Stomach (tissue), 19 donors: ENCODE data around the gene ZNF528. TPM values are rescaled to one million over a fixed set of nuclear protein-coding genes. Genes with fewer than 3 reads are reported as not detected.

Source experiments
- DNase-seq, 2 donors: peaks; one replicate each; pipeline versions ENCODE4 v3.0.0 to v3.0.0-alpha.2; 2013 to 2019
- H3K27ac ChIP-seq, 5 donors: fragments of 200-600 bp in 4 of 5; sonication (generic) in 4 of 5; one replicate each; pipeline ENCODE4 v1.5.1; 2013 to 2019; ENCODE audit warnings: mild to moderate bottlenecking in 1 of 5, moderate library complexity in 1 of 5
- H3K27me3 ChIP-seq, 3 donors: fragments of 200-600 bp; sonication (generic); one replicate each; pipeline ENCODE4 v1.5.1; 2017 to 2019; ENCODE audit warnings: mixed run types in 1 of 3
- H3K36me3 ChIP-seq, 4 donors: fragments of 200-600 bp; sonication (generic); 1 replicate in 3 of 4; 2 replicates in 1 of 4; pipeline ENCODE4 v1.5.1; 2016 to 2019
- H3K4me1 ChIP-seq, 4 donors: fragments of 200-600 bp; sonication (generic); one replicate each; pipeline ENCODE4 v1.5.1; 2016 to 2019
- H3K4me3 ChIP-seq, 4 donors: fragments of 200-600 bp; sonication (generic) in 3 of 4; one replicate each; pipeline ENCODE4 v1.5.1; 2016 to 2019; ENCODE audit warnings: mild to moderate bottlenecking in 1 of 4
- H3K9me3 ChIP-seq, 4 donors: fragments of 200-600 bp; sonication (generic); one replicate each; pipeline ENCODE4 v1.5.1; 2016 to 2019
- EP300 ChIP-seq: sonication (generic); formaldehyde crosslinking; IDR thresholded peaks from one replicate; pipeline ENCODE4 v1.6.1; 2017; ENCODE audit warnings: antibody characterized with exemption
- POLR2A ChIP-seq, 4 donors: fragments of 450-650 bp; IDR thresholded peaks; one replicate each; pipeline ENCODE4 v1.6.1; 2016; ENCODE audit warnings: antibody characterized with exemption in 4 of 4, control low read depth in 2 of 4, mild to moderate bottlenecking in 1 of 4, moderate library complexity in 1 of 4
- POLR2AphosphoS5 ChIP-seq, 3 donors: sonication (generic); formaldehyde crosslinking; IDR thresholded peaks; one replicate each; pipeline ENCODE4 v1.6.1; 2016; ENCODE audit warnings: antibody characterized with exemption in 3 of 3
- WGBS, 5 donors: extraction: QIAGEN DNeasy Blood & Tissue Kit in 3 of 5; methylation state at CpG; one replicate each; pipeline versions ENCODE4 v1.1.5 to v1.1.7; 2013 to 2018; 5-methylcytosine and 5-hydroxymethylcytosine counted together
- intact Hi-C: fragments of 100-400 bp; cut with DNase I; formaldehyde crosslinking; loops from one replicate; pipeline ENCODE4 v1.15.1; 2023; ENCODE audit warnings: low total_unique reads
- long read RNA-seq, 10 donors: transcript quantifications; one replicate each; lab custom pipeline, GENCODE V29; 2026
- polyA plus RNA-seq, 3 donors: library from polyadenylated mRNA; stranded (reverse); fragments of 200-250 nt; gene quantifications; one replicate each; pipeline ENCODE4 v1.2.3, GENCODE V29; 2013
- total RNA-seq, 5 donors: library from RNA; depleted of rRNA; stranded (reverse); fragments of >200 nt; gene quantifications; one replicate each; pipeline versions ENCODE4 v1.1.0 to v1.2.3, GENCODE V29; 2014 to 2016
- TF ChIP-seq, protein P1 (sequence below), 7 experiments: fragments of 450-650 bp in 4 of 7; fragments of 200-600 bp in 3 of 7; sonication (generic) in 3 of 7; IDR thresholded peaks; one replicate each; pipeline ENCODE4 v1.5.1; 2016 to 2019; ENCODE audit warnings: antibody characterized with exemption in 7 of 7, control low read depth in 2 of 7, mild to moderate bottlenecking in 1 of 7
- donor health status: healthy with polysubstance abuse.
- donor health status: Bipolar disorder and iron deficiency.
- donor health status: healthy.

The ZNF528 gene
- total RNA-seq (10 to 100 TPM; 11.7 to 40.8 (median 16.2) TPM), polyA plus RNA-seq (1 to 10 TPM; 3.7 to 9.0 (median 5.7) TPM)
- long read RNA-seq, donor 1, full-length matches to known transcripts: 5 of 5 reads
- long read RNA-seq, donor 1, partial matches to known transcripts: 0 of 5 reads
- long read RNA-seq, donor 1, other reads (novel, unspliced or antisense): 0 of 5 reads
- long read RNA-seq, donor 2, full-length matches to known transcripts: 12 of 12 reads
- long read RNA-seq, donor 2, partial matches to known transcripts: 0 of 12 reads
- long read RNA-seq, donor 2, other reads (novel, unspliced or antisense): 0 of 12 reads
- long read RNA-seq, donor 3, full-length matches to known transcripts: 6 of 6 reads
- long read RNA-seq, donor 3, partial matches to known transcripts: 0 of 6 reads
- long read RNA-seq, donor 3, other reads (novel, unspliced or antisense): 0 of 6 reads
- long read RNA-seq, donor 4: 0 reads
- long read RNA-seq, donor 5, full-length matches to known transcripts: 9 of 9 reads
- long read RNA-seq, donor 5, partial matches to known transcripts: 0 of 9 reads
- long read RNA-seq, donor 5, other reads (novel, unspliced or antisense): 0 of 9 reads
- long read RNA-seq, donor 6, full-length matches to known transcripts: 42 of 42 reads
- long read RNA-seq, donor 6, partial matches to known transcripts: 0 of 42 reads
- long read RNA-seq, donor 6, other reads (novel, unspliced or antisense): 0 of 42 reads
- long read RNA-seq, donor 7, full-length matches to known transcripts: 6 of 6 reads
- long read RNA-seq, donor 7, partial matches to known transcripts: 0 of 6 reads
- long read RNA-seq, donor 7, other reads (novel, unspliced or antisense): 0 of 6 reads
- long read RNA-seq, donor 8, full-length matches to known transcripts: 13 of 13 reads
- long read RNA-seq, donor 8, partial matches to known transcripts: 0 of 13 reads
- long read RNA-seq, donor 8, other reads (novel, unspliced or antisense): 0 of 13 reads
- long read RNA-seq, donor 9, full-length matches to known transcripts: 9 of 9 reads
- long read RNA-seq, donor 9, partial matches to known transcripts: 0 of 9 reads
- long read RNA-seq, donor 9, other reads (novel, unspliced or antisense): 0 of 9 reads
- long read RNA-seq, donor 10, full-length matches to known transcripts: 7 of 7 reads
- long read RNA-seq, donor 10, partial matches to known transcripts: 0 of 7 reads
- long read RNA-seq, donor 10, other reads (novel, unspliced or antisense): 0 of 7 reads

DNA sequence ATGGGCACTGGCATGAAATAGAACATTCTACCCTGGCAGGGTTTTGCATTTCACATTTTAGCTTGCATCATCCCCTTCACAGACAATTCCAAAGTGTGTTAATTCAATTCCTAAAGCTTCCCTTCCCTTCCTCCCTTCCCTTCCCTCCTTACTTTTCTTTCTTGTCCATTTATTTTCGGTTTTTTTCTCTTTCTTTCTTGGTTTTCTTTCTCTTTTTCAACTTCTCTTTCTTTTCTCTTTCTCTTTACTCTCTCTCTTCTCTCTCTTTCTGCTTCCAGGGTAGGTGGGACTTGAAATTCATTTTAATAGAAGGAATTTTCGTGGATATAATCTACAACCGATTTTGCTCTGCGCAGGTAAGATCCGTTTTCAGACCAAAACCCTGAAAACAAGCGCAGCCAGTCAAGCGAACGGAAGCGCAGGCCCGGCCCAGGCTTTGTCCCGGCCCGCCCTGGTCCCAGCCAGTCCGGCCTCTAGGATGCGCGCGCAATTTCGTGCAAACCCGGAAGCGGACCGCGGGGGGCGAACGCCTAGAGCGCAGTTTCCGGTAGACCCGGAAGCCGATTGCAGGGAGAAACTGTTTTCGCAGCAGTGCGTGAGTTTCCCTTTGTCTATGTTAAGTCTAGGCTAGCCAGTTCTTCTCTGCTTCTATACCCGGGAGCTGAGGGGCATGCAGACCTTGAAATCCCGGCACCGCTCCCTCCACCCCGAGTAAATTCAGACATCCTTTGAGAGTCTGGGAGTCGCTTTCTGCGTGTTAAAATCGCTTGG is at the start of gene ZNF528:
TSS of gene ZNF528 (plus strand) at position 540 of the 771 bp plus-strand sequence. CDS start 4,165 bp downstream, outside the sequence.
- H3K27me3 ChIP-seq: no peaks in the 10 kb centered on the region
- DNase-seq: peak; percentile 97 to 99
- TF ChIP-seq EP300 (no peak), POLR2AphosphoS5 (IDR thresholded peaks at IDR 0.05) (peak; percentile 75 to 94 (median 80))
- peaks cover 7 to 23% (median 19%) of the 10 kb centered on the region in 4 donors for H3K4me1 ChIP-seq
- intact Hi-C loops: no loop called here
- H3K36me3 ChIP-seq: peaks cover 14 to 69% (median 44%) of the 10 kb centered on the region in 4 donors
- WGBS, 5 donors: 0 to 1% (median 1%) methylated on average over 36 of the region's 36 CpGs
- peak within 1 kb of the TSS; percentile 72 to 85 (median 80) for H3K4me3 ChIP-seq
- peaks cover 8 to 63% (median 31%) of the 10 kb centered on the region in 4 donors for H3K9me3 ChIP-seq
- peak within 1 kb of the TSS; percentile 61 to 83 (median 76) for H3K27ac ChIP-seq

DNA sequence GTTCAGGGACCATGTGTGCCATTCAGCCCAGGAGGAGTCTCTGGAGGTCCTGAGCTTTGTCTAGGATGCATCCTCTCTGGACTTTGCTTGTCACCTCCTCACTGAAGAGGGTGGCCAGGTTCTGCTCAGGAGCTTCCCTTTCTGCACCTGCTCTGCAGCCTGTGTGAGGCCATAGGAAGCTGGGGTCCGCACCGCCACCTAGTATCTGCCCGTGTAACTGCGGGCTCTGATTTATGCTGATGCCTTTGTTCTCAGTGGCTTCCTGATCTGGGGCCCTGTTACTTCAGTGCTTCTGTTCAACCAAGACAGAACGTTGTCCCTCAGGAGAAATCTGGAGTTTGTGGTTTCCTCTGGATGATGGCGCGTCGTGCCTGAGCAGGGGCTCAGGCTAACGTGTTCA is 46.1 kb upstream of the ZNF528 start:
- Histone ChIP-seq H3K27me3 (no peaks in the 10 kb centered on the region), H3K4me1 (no peaks in the 10 kb centered on the region), H3K4me3 (no peak overlapping the region), H3K9me3 (peaks cover 0 to 89% (median 41%) of the 10 kb centered on the region in 4 donors), H3K36me3 (peaks cover 24 to 91% (median 84%) of the 10 kb centered on the region in 4 donors), H3K27ac (no peak overlapping the region)
- TF ChIP-seq, protein P1, sequence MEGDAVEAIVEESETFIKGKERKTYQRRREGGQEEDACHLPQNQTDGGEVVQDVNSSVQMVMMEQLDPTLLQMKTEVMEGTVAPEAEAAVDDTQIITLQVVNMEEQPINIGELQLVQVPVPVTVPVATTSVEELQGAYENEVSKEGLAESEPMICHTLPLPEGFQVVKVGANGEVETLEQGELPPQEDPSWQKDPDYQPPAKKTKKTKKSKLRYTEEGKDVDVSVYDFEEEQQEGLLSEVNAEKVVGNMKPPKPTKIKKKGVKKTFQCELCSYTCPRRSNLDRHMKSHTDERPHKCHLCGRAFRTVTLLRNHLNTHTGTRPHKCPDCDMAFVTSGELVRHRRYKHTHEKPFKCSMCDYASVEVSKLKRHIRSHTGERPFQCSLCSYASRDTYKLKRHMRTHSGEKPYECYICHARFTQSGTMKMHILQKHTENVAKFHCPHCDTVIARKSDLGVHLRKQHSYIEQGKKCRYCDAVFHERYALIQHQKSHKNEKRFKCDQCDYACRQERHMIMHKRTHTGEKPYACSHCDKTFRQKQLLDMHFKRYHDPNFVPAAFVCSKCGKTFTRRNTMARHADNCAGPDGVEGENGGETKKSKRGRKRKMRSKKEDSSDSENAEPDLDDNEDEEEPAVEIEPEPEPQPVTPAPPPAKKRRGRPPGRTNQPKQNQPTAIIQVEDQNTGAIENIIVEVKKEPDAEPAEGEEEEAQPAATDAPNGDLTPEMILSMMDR (IDR thresholded peaks at IDR 0.05): no peak
- TF ChIP-seq POLR2AphosphoS5 (IDR thresholded peaks at IDR 0.05) (no peak), EP300 (no peak), POLR2A (IDR thresholded peaks at IDR 0.05) (no peak)
- 75 to 81% (median 80%) methylated on average over 7 to 9 of the region's 9 CpGs for WGBS, 5 donors
- no peak for DNase-seq
- intact Hi-C loops: no loop called here

DNA sequence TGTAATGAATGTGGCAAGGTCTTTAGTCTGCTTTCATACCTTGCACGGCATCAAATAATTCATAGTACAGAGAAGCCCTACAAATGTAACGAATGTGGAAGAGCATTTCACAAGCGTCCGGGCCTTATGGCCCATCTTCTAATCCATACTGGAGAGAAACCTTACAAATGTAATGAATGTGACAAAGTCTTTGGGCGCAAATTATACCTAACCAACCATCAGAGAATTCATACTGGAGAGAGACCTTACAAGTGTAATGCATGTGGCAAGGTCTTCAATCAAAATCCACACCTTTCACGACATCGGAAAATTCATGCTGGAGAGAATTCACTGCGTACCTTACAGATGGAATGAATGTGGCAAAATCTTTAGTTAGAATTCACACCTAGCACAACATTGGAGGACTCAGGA is 31.2 kb upstream of the ZNF528 start:
- no peak for DNase-seq
- Histone ChIP-seq H3K4me1 (peaks cover 6 to 11% (median 9%) of the 10 kb centered on the region in 4 donors), H3K27me3 (no peaks in the 10 kb centered on the region), H3K4me3 (no peak overlapping the region), H3K27ac (no peak overlapping the region), H3K36me3 (peaks cover 10 to 59% (median 40%) of the 10 kb centered on the region in 4 donors), H3K9me3 (peaks cover 38 to 86% (median 66%) of the 10 kb centered on the region in 4 donors)
- 94 to 98% (median 98%) methylated on average over 8 of the region's 8 CpGs for WGBS, 5 donors
- intact Hi-C loops: no loop called here
- TF ChIP-seq POLR2A (IDR thresholded peaks at IDR 0.05): no peak
- TF ChIP-seq POLR2AphosphoS5 (IDR thresholded peaks at IDR 0.05): no peak
- TF ChIP-seq EP300: no peak
- TF ChIP-seq, protein P1 (IDR thresholded peaks at IDR 0.05): no peak
